HL-60 (cell line): ENCODE results near the gene AGO4.

Source experiments
- DNase-seq, 2 experiments: peaks; one replicate each; pipeline ENCODE4 v3.0.0-alpha.2; 2010 to 2020; ENCODE audit warnings: low read depth in 1 of 2, low spot score in 1 of 2
- H3K27ac ChIP-seq: fragments of 250-450 bp; sonication (Bioruptor Pico); replicated peaks from 2 replicates; pipeline ENCODE4 v1.5.1; 2020; ENCODE audit warnings: mild to moderate bottlenecking, moderate library complexity
- H3K27me3 ChIP-seq: fragments of 250-450 bp; sonication (Bioruptor Pico); 2 replicates; pipeline ENCODE4 v1.5.1; 2021; ENCODE audit warnings: mild to moderate bottlenecking, moderate library complexity; ENCODE audit not compliant: insufficient read depth, poor library complexity, severe bottlenecking
- H3K4me3 ChIP-seq: replicated peaks from 2 replicates; pipeline ENCODE4 v1.5.1; 2011; ENCODE audit warnings: mild to moderate bottlenecking, control low read depth, low read length; ENCODE audit not compliant: insufficient read depth
- GABPA ChIP-seq: IDR thresholded peaks from 2 replicates; pipeline ENCODE4 v1.6.1; 2012; ENCODE audit warnings: low read depth
- POLR2AphosphoS5 ChIP-seq: IDR thresholded peaks from 2 replicates; pipeline ENCODE4 v1.6.1; 2012; ENCODE audit warnings: low read depth
- SPI1 ChIP-seq: IDR thresholded peaks from 2 replicates; pipeline ENCODE4 v1.6.1; 2012; ENCODE audit warnings: low read depth, mild to moderate bottlenecking, borderline replicate concordance
- TF ChIP-seq, protein P1 (sequence below): IDR thresholded peaks from one replicate; pipeline ENCODE4 v1.5.1; 2011; ENCODE audit warnings: low read length, control low read depth, inconsistent platforms; ENCODE audit not compliant: insufficient read depth
- TF ChIP-seq, protein P2 (sequence below): IDR thresholded peaks from 2 replicates; pipeline ENCODE4 v1.6.1; 2012; ENCODE audit warnings: low read depth; ENCODE audit not compliant: insufficient replicate concordance

AGO4 gene

DNA sequence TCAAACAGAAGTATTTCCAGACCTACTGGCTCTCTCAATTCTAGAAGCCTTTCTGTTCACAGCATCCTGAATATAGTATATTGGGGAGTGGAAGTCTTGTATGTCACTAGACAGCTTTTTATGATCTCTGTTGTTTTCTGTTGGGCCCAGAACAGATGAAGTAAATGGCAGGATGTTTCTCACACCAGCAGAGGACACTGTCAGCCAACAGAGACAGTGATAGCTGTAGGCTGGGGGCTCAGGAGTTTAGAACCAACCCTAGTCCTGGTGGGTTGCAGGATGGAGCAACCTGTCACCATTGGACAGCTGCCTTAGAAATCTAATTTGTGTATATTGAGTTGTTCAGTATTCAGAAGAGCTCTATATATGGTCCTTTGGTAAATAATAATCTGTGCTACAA, 92.1 kb downstream of the AGO4 start:
- Histone ChIP-seq H3K27ac (no peak overlapping the region), H3K27me3 (no peaks in the 10 kb centered on the region), H3K4me3 (no peak overlapping the region)
- DNase-seq: no peak
- TF ChIP-seq SPI1 (no peak), POLR2AphosphoS5 (no peak), GABPA (no peak)
- TF ChIP-seq, protein P1, sequence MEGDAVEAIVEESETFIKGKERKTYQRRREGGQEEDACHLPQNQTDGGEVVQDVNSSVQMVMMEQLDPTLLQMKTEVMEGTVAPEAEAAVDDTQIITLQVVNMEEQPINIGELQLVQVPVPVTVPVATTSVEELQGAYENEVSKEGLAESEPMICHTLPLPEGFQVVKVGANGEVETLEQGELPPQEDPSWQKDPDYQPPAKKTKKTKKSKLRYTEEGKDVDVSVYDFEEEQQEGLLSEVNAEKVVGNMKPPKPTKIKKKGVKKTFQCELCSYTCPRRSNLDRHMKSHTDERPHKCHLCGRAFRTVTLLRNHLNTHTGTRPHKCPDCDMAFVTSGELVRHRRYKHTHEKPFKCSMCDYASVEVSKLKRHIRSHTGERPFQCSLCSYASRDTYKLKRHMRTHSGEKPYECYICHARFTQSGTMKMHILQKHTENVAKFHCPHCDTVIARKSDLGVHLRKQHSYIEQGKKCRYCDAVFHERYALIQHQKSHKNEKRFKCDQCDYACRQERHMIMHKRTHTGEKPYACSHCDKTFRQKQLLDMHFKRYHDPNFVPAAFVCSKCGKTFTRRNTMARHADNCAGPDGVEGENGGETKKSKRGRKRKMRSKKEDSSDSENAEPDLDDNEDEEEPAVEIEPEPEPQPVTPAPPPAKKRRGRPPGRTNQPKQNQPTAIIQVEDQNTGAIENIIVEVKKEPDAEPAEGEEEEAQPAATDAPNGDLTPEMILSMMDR: no peak
- TF ChIP-seq, protein P2, sequence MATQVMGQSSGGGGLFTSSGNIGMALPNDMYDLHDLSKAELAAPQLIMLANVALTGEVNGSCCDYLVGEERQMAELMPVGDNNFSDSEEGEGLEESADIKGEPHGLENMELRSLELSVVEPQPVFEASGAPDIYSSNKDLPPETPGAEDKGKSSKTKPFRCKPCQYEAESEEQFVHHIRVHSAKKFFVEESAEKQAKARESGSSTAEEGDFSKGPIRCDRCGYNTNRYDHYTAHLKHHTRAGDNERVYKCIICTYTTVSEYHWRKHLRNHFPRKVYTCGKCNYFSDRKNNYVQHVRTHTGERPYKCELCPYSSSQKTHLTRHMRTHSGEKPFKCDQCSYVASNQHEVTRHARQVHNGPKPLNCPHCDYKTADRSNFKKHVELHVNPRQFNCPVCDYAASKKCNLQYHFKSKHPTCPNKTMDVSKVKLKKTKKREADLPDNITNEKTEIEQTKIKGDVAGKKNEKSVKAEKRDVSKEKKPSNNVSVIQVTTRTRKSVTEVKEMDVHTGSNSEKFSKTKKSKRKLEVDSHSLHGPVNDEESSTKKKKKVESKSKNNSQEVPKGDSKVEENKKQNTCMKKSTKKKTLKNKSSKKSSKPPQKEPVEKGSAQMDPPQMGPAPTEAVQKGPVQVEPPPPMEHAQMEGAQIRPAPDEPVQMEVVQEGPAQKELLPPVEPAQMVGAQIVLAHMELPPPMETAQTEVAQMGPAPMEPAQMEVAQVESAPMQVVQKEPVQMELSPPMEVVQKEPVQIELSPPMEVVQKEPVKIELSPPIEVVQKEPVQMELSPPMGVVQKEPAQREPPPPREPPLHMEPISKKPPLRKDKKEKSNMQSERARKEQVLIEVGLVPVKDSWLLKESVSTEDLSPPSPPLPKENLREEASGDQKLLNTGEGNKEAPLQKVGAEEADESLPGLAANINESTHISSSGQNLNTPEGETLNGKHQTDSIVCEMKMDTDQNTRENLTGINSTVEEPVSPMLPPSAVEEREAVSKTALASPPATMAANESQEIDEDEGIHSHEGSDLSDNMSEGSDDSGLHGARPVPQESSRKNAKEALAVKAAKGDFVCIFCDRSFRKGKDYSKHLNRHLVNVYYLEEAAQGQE: no peak

DNA sequence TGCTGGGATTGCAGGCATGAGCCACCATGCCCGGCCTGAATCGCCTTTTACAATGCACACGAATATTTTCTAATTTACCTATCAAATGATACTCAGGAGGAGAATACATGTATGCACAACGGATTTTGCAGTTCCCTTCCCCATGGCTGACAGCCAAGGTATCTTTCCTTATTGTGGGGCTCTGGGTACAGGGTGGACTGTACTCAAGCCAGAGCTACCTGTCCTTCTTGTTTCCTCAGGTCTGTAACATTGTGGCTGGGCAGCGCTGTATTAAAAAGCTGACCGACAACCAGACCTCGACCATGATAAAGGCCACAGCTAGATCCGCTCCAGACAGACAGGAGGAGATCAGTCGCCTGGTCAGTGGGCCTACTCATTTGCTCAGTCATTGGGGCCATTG, 93.4 kb downstream of the AGO4 start:
- no peak for TF ChIP-seq POLR2AphosphoS5
- TF ChIP-seq, protein P1: no peak
- no peak for TF ChIP-seq GABPA
- no peak for TF ChIP-seq SPI1
- TF ChIP-seq, protein P2: no peak
- no peak overlapping the region for H3K27ac ChIP-seq

DNA sequence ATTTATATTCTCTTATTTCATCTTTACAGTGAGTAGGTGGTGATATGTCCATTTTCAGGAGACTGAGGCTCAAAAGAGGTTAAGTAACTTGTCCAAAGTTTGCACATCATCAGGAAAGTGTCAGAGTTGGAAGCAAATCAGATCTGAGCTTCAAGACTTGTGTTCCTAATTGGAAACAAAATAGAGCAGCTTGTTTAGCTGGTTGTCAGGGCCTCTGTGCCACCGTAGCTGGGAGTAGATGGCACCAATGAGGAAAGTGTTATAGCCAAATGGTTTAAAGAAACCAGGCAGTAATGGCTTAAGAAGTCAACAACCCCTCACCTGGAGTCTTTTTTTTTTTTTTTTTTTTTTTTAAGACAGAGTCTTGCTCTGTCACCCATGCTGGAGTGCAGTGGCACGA, 94.9 kb downstream of the AGO4 start:
- DNase-seq: no peak
- TF ChIP-seq SPI1 (no peak), GABPA (no peak)
- TF ChIP-seq, protein P2: no peak
- Histone ChIP-seq H3K27me3 (no peaks in the 10 kb centered on the region), H3K4me3 (no peak overlapping the region), H3K27ac (no peak overlapping the region)

More for the DNA sequence above, 93.4 kb downstream of the AGO4 start:
- Histone ChIP-seq H3K27me3 (no peaks in the 10 kb centered on the region), H3K4me3 (no peak overlapping the region)
- DNase-seq: no peak
